Measurements from ENCODE around the gene TTLL1. TPM values are rescaled to one million over a fixed set of nuclear protein-coding genes. Genes with fewer than 3 reads are reported as not detected.

The TTLL1 gene
- polyA plus RNA-seq, 1 donor (not counting 4 experiments of a cell fraction or from before 2014, with no cell fraction given) = 3.5 TPM

GRCh38 chr22:43053176-43053575, 36.0 kb downstream of the TTLL1 start:
- FAIRE-seq (no peak), DNase-seq (ENCODE audit: low read depth, low spot score) (no peak)
- no peak overlapping the region for H3K4me2 ChIP-seq (ENCODE audit: control insufficient read depth, extremely low read depth, insufficient read depth, low read depth, low read length)
- dilution Hi-C loops (cut with MboI; ENCODE audit: extremely low pct_ligation_motif_present, low sequenced_read_pairs) = no loop called here
- H3K36me3 ChIP-seq (ENCODE audit: control insufficient read depth in 2 of 2, extremely low read depth in 1 of 2, insufficient read depth in 2 of 2, low read length in 2 of 2) = no peaks in the 10 kb centered on the region
- no peaks in the 10 kb centered on the region for H3K79me2 ChIP-seq (ENCODE audit: control insufficient read depth, insufficient read depth, low read length)
- no peak overlapping the region for H3K4me3 ChIP-seq (ENCODE audit: control insufficient read depth in 2 of 3, extremely low read depth in 1 of 3, insufficient read depth in 2 of 3, low read depth in 1 of 3, low read length in 3 of 3)
- H4K20me1 ChIP-seq (ENCODE audit: control insufficient read depth, extremely low read depth, insufficient read depth, low read length) = no peaks in the 10 kb centered on the region
- no peak overlapping the region for H3K9ac ChIP-seq (ENCODE audit: control insufficient read depth, extremely low read depth, insufficient read depth, low read length)
- no peaks in the 10 kb centered on the region for H3K27me3 ChIP-seq (ENCODE audit: control insufficient read depth, extremely low read depth, insufficient read depth, low read length)
- TF ChIP-seq CTCF (optimal IDR thresholded peaks at IDR 0.05 in 1 of 3, IDR thresholded peaks at IDR 0.05 in 1 of 3, conservative IDR thresholded peaks at IDR 0.05 in 1 of 3; ENCODE audit: extremely low read depth in 1 of 3, insufficient read depth in 2 of 3, low read length in 3 of 3) = peak; percentile 16 to 35 (median 17)
- TF ChIP-seq EZH2 (IDR thresholded peaks at IDR 0.05; ENCODE audit: low read length) = no peak
- no peaks in the 10 kb centered on the region for H3K9me1 ChIP-seq (ENCODE audit: control insufficient read depth, extremely low read depth, insufficient read depth, low read length)
- H3K27ac ChIP-seq (ENCODE audit: control insufficient read depth, insufficient read depth, low read length) = no peak overlapping the region
- no peak overlapping the region for H2AFZ ChIP-seq (ENCODE audit: control insufficient read depth, low read length)
- H3K4me1 ChIP-seq (ENCODE audit: control insufficient read depth, extremely low read depth, insufficient read depth, low read length) = no peaks in the 10 kb centered on the region
- H3K9me3 ChIP-seq (ENCODE audit: control insufficient read depth, low read depth, low read length) = no peaks in the 10 kb centered on the region

- Histone ChIP-seq H3K27ac (ENCODE audit: control insufficient read depth, insufficient read depth, low read length) (no peak overlapping the region), H2AFZ (ENCODE audit: control insufficient read depth, low read length) (no peak overlapping the region), H3K79me2 (ENCODE audit: control insufficient read depth, insufficient read depth, low read length) (no peaks in the 10 kb centered on the region), H3K9ac (ENCODE audit: control insufficient read depth, extremely low read depth, insufficient read depth, low read length) (no peak overlapping the region), H3K36me3 (ENCODE audit: control insufficient read depth in 2 of 2, extremely low read depth in 1 of 2, insufficient read depth in 2 of 2, low read length in 2 of 2) (no peaks in the 10 kb centered on the region), H3K4me1 (ENCODE audit: control insufficient read depth, extremely low read depth, insufficient read depth, low read length) (no peaks in the 10 kb centered on the region), H4K20me1 (ENCODE audit: control insufficient read depth, extremely low read depth, insufficient read depth, low read length) (no peaks in the 10 kb centered on the region), H3K9me3 (ENCODE audit: control insufficient read depth, low read depth, low read length) (no peaks in the 10 kb centered on the region), H3K4me2 (ENCODE audit: control insufficient read depth, extremely low read depth, insufficient read depth, low read depth, low read length) (no peak overlapping the region), H3K4me3 (ENCODE audit: control insufficient read depth in 2 of 3, extremely low read depth in 1 of 3, insufficient read depth in 2 of 3, low read depth in 1 of 3, low read length in 3 of 3) (no peak overlapping the region), H3K27me3 (ENCODE audit: control insufficient read depth, extremely low read depth, insufficient read depth, low read length) (no peaks in the 10 kb centered on the region), H3K9me1 (ENCODE audit: control insufficient read depth, extremely low read depth, insufficient read depth, low read length) (no peaks in the 10 kb centered on the region)
- dilution Hi-C loops (cut with MboI; ENCODE audit: extremely low pct_ligation_motif_present, low sequenced_read_pairs) = no loop called here
- TF ChIP-seq CTCF (optimal IDR thresholded peaks at IDR 0.05 in 1 of 3, IDR thresholded peaks at IDR 0.05 in 1 of 3, conservative IDR thresholded peaks at IDR 0.05 in 1 of 3; ENCODE audit: extremely low read depth in 1 of 3, insufficient read depth in 2 of 3, low read length in 3 of 3) (no peak), EZH2 (IDR thresholded peaks at IDR 0.05; ENCODE audit: low read length) (no peak)
- DNase-seq (ENCODE audit: low read depth, low spot score) = no peak
- no peak for FAIRE-seq
Measured at GRCh38 chr22:43050995-43051394, 38.2 kb downstream of the TTLL1 start.
